ENCODE results near the gene CHST12. TPM values are rescaled to one million over a fixed set of nuclear protein-coding genes. Genes with fewer than 3 reads are reported as not detected.

CHST12 gene
- total RNA-seq, 2 experiments from 2014 or later: 40.7 to 44.8 TPM

DNA sequence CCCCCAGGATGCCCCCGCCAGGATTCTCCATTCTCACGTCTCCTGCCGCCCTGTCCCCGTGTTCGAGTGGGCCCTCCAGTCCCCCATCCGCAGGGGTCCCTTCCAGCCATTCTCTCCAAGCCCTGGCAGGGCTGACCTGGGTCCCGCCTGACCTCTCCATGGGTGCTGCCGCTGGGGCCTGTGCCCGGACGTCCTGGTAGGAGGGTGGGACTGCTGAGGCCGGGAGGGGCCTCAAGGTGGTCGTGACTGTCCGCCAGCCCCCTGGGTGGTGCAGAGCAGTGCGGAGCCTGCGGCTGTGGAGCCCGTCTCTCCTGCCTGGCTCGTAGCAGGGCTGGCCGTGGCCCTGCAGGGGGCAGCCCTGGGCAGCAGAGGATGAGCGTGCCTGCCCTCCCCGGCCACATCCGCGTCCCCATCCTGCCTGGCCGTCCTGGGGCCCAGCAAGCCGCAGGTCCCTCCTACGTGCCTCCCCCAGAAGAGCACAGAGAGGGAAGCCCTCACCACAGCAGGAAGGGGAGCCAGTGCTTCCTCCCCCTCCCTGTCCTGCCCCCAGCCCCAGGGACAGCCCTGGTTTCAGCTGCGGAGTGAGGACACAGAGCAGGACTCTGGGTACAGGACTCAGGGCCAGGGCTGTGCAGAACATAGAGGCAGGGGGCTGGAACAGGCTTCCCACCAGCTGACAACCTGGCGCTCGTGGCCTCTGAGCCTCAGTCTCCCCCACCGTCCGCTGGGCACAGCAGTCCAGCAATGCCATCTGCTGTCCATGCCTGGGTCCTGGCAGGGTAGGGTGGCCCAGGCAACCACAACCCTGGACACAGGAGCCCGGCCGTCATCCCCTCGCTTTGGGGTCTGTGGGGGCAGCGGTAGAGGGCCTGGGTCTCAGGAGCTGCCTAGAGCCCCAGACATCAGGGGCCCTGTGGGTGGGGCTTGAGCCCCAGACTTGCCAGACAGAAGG is 74.3 kb downstream of the CHST12 start:
- ChIA-PET POLR2A (no interaction called here), CTCF (interaction anchor here (0.8 to 2.3 kb wide), 6 partner anchors 9 to 153 kb away, joined by 3 to 9 read pairs (median 4); no protein-coding TSS in a partner anchor)
- Mint-ChIP-seq H3K9me3 (peaks cover 3% of the 10 kb centered on the region), H3K4me3 (no peak overlapping the region), H3K36me3 (ENCODE audit: low read depth) (no peaks in the 10 kb centered on the region), H3K27ac (no peak overlapping the region), H3K4me1 (peaks cover 11% of the 10 kb centered on the region), H3K27me3 (no peaks in the 10 kb centered on the region)
- DNase-seq: peak; percentile 68

DNA sequence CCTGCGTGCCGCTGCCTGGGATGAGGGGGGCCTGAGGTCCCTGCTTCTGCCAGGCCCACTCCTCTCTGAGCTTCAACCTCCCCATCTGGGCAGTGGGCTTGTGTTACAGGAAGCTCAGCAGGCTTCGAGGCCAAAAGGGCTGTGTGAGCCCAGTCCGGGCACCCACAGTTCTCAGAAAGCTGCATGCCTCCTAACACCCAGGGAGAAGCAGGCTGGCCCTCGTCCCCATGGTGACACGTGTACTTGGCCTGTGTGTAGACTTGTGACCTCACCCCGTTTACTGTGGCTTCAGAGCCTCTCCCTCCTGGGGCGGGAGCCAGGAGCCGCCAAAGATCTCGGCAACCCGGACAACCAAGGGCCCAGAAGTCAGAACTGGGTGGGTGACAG is 75.0 kb downstream of the CHST12 start:
- DNase-seq: no peak
- POLR2A ChIA-PET: no interaction called here
- peaks cover 2% of the 10 kb centered on the region for H3K36me3 Mint-ChIP-seq (ENCODE audit: low read depth)
- peaks cover 7% of the 10 kb centered on the region for H3K9me3 Mint-ChIP-seq
- H3K4me3 Mint-ChIP-seq: no peak overlapping the region
- no peak overlapping the region for H3K27ac Mint-ChIP-seq
- no peaks in the 10 kb centered on the region for H3K27me3 Mint-ChIP-seq
- H3K4me1 Mint-ChIP-seq: peaks cover 11% of the 10 kb centered on the region
- CTCF ChIA-PET: interaction anchor here (0.8 to 2.3 kb wide), 5 partner anchors 9 to 33 kb away, joined by 3 to 9 read pairs (median 4); no protein-coding TSS in a partner anchor

- CTCF ChIA-PET: interaction anchor here (0.8 to 2.3 kb wide), 6 partner anchors 10 to 33 kb away, joined by 3 to 9 read pairs (median 4); no protein-coding TSS in a partner anchor
- H3K27me3 Mint-ChIP-seq: no peaks in the 10 kb centered on the region
- peaks cover 11% of the 10 kb centered on the region for H3K4me1 Mint-ChIP-seq
- H3K27ac Mint-ChIP-seq: no peak overlapping the region
- peaks cover 7% of the 10 kb centered on the region for H3K9me3 Mint-ChIP-seq
- H3K36me3 Mint-ChIP-seq (ENCODE audit: low read depth): peaks cover 2% of the 10 kb centered on the region
- H3K4me3 Mint-ChIP-seq: no peak overlapping the region
- no peak for DNase-seq
- POLR2A ChIA-PET: no interaction called here
Measured at GRCh38 chr7:2478800-2479199, 75.4 kb downstream of the CHST12 start.

GRCh38 chr7:2479276-2480069 is 76.1 kb downstream of the CHST12 start:
- ChIA-PET POLR2A (interaction anchor here (0.5 kb wide), 1 partner anchor 27 kb away, joined by 6 read pairs; no protein-coding TSS in a partner anchor), CTCF (interaction anchor here (1.1 to 2.3 kb wide), 5 partner anchors 10 to 232 kb away, joined by 3 to 9 read pairs (median 3); no protein-coding TSS in a partner anchor)
- Mint-ChIP-seq H3K4me3 (no peak overlapping the region), H3K36me3 (ENCODE audit: low read depth) (peaks cover 2% of the 10 kb centered on the region), H3K27me3 (no peaks in the 10 kb centered on the region), H3K27ac (peak overlapping the region; percentile 4), H3K9me3 (peaks cover 7% of the 10 kb centered on the region), H3K4me1 (peaks cover 11% of the 10 kb centered on the region)
- no peak for DNase-seq

DNA sequence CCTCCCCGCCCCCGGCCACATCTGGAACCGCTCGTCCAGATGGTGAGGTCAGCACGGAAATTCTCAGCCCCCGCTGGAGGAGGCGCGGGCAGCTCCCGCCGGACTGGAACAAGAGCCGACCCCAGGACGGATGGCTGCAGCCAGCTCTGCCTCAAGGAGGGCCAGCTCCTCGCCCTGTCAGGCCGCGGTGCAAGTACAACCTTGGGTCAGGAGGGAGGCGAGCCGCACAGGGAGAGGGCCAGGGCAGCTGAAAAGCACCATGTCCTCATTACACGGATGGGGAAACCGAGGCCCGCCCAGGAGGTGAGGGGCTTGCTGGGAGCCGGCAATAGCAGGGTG is 76.6 kb downstream of the CHST12 start:
- Mint-ChIP-seq H3K36me3 (ENCODE audit: low read depth) (peaks cover 2% of the 10 kb centered on the region), H3K4me3 (no peak overlapping the region), H3K27me3 (peaks cover 2% of the 10 kb centered on the region), H3K9me3 (peaks cover 7% of the 10 kb centered on the region), H3K4me1 (peaks cover 11% of the 10 kb centered on the region), H3K27ac (no peak overlapping the region)
- DNase-seq: no peak
- ChIA-PET CTCF (interaction anchor here (1.1 to 2.3 kb wide), 5 partner anchors 11 to 231 kb away, joined by 3 to 9 read pairs (median 3); no protein-coding TSS in a partner anchor), POLR2A (interaction anchor here (0.5 kb wide), 1 partner anchor 28 kb away, joined by 6 read pairs; no protein-coding TSS in a partner anchor)

- H3K27ac Mint-ChIP-seq: no peak overlapping the region
- POLR2A ChIA-PET: interaction anchor here (0.7 kb wide), 1 partner anchor 28 kb away, joined by 3 read pairs; no protein-coding TSS in a partner anchor
- DNase-seq: no peak
- CTCF ChIA-PET: interaction anchor here (1.6 kb wide), 1 partner anchor 229 kb away, joined by 3 read pairs; no protein-coding TSS in a partner anchor
- peaks cover 2% of the 10 kb centered on the region for H3K36me3 Mint-ChIP-seq (ENCODE audit: low read depth)
- peaks cover 7% of the 10 kb centered on the region for H3K9me3 Mint-ChIP-seq
- no peak overlapping the region for H3K4me3 Mint-ChIP-seq
- peaks cover 11% of the 10 kb centered on the region for H3K4me1 Mint-ChIP-seq
- H3K27me3 Mint-ChIP-seq: peaks cover 2% of the 10 kb centered on the region
Measured at GRCh38 chr7:2481195-2481594, 77.8 kb downstream of the CHST12 start.

DNA sequence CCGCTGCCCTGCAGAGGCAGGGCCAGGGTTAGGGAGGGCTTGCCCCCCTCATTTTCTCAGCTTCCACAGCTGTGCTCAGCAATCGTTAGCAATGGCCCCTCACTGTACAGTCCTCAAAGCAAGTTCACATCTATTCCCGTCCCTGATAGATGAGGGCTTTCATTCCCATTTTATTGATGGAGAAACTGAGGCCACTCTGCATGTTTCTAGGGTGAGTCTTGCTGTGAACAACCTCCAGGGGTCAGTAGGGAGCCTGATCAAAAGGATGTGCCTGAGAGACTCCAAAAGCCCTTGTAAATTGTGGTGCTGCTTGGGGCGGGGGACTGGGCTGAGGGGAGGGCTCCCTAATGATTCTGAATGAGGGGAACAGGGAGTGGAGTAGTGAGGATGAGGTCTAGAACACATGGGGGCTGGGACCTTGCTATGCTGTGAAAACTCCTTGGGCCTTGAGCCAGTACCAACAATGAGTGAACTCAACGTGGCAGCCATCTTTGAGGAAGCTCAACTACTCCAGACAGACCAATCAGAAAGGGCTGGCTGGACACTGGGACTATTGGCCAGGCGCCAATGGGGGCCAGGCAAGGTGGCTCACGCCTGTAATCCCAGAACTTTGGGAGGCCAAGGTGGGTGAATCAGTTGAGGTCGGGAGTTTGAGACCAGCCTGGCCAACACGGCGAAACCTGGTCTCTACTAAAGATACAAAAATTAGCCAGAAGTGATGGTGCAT is 79.5 kb downstream of the CHST12 start:
- ChIA-PET POLR2A (no interaction called here), CTCF (interaction anchor here (0.9 kb wide), 1 partner anchor 14 kb away, joined by 3 read pairs; no protein-coding TSS in a partner anchor)
- H3K27ac Mint-ChIP-seq: no peak overlapping the region
- peaks cover 2% of the 10 kb centered on the region for H3K27me3 Mint-ChIP-seq
- DNase-seq: no peak
- no peak overlapping the region for H3K4me3 Mint-ChIP-seq
- peaks cover 7% of the 10 kb centered on the region for H3K9me3 Mint-ChIP-seq
- peaks cover 2% of the 10 kb centered on the region for H3K36me3 Mint-ChIP-seq (ENCODE audit: low read depth)
- H3K4me1 Mint-ChIP-seq: peaks cover 6% of the 10 kb centered on the region

- Mint-ChIP-seq H3K4me3 (no peak overlapping the region), H3K27ac (no peak overlapping the region), H3K36me3 (ENCODE audit: low read depth) (peaks cover 2% of the 10 kb centered on the region), H3K4me1 (peaks cover under 1% of the 10 kb centered on the region), H3K9me3 (peaks cover 7% of the 10 kb centered on the region), H3K27me3 (peaks cover 2% of the 10 kb centered on the region)
- DNase-seq: no peak
- ChIA-PET POLR2A (no interaction called here), CTCF (interaction anchor here (0.8 to 0.9 kb wide), 2 partner anchors 13 to 15 kb away, joined by 3 read pairs; no protein-coding TSS in a partner anchor)
Measured at GRCh38 chr7:2483494-2483893, 80.1 kb downstream of the CHST12 start.

DNA sequence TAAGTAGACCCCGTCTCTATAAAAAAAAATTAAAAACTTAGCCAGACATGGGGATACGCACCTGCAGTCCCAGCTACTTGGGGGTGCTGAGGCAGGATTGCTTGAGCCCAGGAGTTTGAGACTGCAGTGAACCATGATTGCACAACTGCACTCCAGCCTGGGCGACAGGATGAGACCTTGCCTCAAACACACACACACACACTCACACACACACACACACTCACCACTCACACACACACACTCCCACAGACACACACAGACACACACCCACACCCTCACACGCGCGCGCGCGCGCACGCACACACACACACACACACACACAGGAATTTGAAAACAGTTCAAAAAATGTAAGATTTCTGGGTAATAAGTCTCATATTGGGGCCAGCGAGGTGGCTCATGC is 81.5 kb downstream of the CHST12 start:
- Mint-ChIP-seq H3K4me3 (no peak overlapping the region), H3K27ac (peak overlapping the region; percentile 54), H3K4me1 (no peaks in the 10 kb centered on the region), H3K36me3 (ENCODE audit: low read depth) (peaks cover 2% of the 10 kb centered on the region), H3K27me3 (peaks cover 2% of the 10 kb centered on the region), H3K9me3 (peaks cover 7% of the 10 kb centered on the region)
- ChIA-PET CTCF (interaction anchor here (0.6 kb wide), 1 partner anchor 62 kb away, joined by 4 read pairs; no protein-coding TSS in a partner anchor), POLR2A (no interaction called here)
- DNase-seq: no peak

GRCh38 chr7:2487586-2488271 is 84.3 kb downstream of the CHST12 start:
- H3K4me1 Mint-ChIP-seq: no peaks in the 10 kb centered on the region
- ChIA-PET CTCF (interaction anchor here (1.0 to 2.0 kb wide), 3 partner anchors 9 to 19 kb away, joined by 4 read pairs; no protein-coding TSS in a partner anchor), POLR2A (no interaction called here)
- H3K9me3 Mint-ChIP-seq: peaks cover 4% of the 10 kb centered on the region
- DNase-seq: no peak
- H3K36me3 Mint-ChIP-seq (ENCODE audit: low read depth): peaks cover 2% of the 10 kb centered on the region
- no peak overlapping the region for H3K4me3 Mint-ChIP-seq
- no peak overlapping the region for H3K27ac Mint-ChIP-seq
- H3K27me3 Mint-ChIP-seq: peaks cover 2% of the 10 kb centered on the region

DNA sequence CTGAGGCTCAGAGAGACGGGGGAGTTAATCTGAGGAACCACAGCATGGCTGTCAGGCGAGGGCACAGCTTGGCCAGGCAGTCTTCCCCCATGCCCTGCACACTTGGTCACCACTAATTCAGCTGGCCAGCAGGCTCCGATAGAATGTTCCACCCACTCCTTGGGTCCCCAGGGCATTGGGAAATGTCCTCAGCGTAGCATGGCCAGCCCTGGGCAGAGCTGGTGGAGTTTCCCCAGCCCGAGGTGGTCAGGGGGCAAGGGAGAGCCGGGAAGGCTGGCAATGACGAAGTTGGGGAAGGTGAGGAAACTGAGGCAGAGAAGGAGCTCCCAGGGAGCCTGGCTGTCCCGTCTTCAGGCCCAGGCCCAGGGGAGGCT is 84.8 kb downstream of the CHST12 start:
- H3K27me3 Mint-ChIP-seq: peaks cover 2% of the 10 kb centered on the region
- H3K27ac Mint-ChIP-seq: no peak overlapping the region
- no peak for DNase-seq
- ChIA-PET CTCF (interaction anchor here (1.0 to 2.0 kb wide), 3 partner anchors 10 to 19 kb away, joined by 4 read pairs; no protein-coding TSS in a partner anchor), POLR2A (interaction anchor here (0.7 kb wide), 1 partner anchor 124 kb away, joined by 3 read pairs; no protein-coding TSS in a partner anchor)
- H3K9me3 Mint-ChIP-seq: no peaks in the 10 kb centered on the region
- H3K4me3 Mint-ChIP-seq: no peak overlapping the region
- no peaks in the 10 kb centered on the region for H3K36me3 Mint-ChIP-seq (ENCODE audit: low read depth)
- no peaks in the 10 kb centered on the region for H3K4me1 Mint-ChIP-seq
